MCF 10A (cell line): ENCODE data around the gene PM20D1. TPM values are rescaled to one million over a fixed set of nuclear protein-coding genes. Genes with fewer than 3 reads are reported as not detected.

Experiments used
- BruUV-seq: library from RNA; stranded (reverse); fragments of 400-500 nt; replicated peaks from 2 replicates; lab custom pipeline; 2021; lab: Mats Ljungman, UMichigan
- CTCF ChIA-PET: fragments of 300-600 bp; sonication (Branson Sonifier 250); formaldehyde crosslinking; extraction: SDS; loops from one replicate; lab custom pipeline; 2021; ENCODE audit warnings: antibody characterized with exemption, inconsistent platforms; lab: Yijun Ruan, JAX
- POLR2A ChIA-PET: fragments of 300-600, 350-650 bp; sonication (Branson Sonifier 250); formaldehyde crosslinking; extraction: SDS; loops from one replicate; lab custom pipeline; 2020; ENCODE audit warnings: antibody characterized with exemption, inconsistent platforms; lab: Yijun Ruan, JAX
- DNase-seq: peaks from one replicate; pipeline ENCODE4 v3.0.0-alpha.2; 2018; ENCODE audit not compliant: unreplicated experiment
- H3K27ac Mint-ChIP-seq: one replicate; pipeline ENCODE4 v1.8.0; 2022; ENCODE audit warnings: mild to moderate bottlenecking, low read depth, mixed read lengths; ENCODE audit not compliant: unreplicated experiment
- H3K27me3 Mint-ChIP-seq: one replicate; pipeline ENCODE4 v1.8.0; 2022; ENCODE audit warnings: mixed read lengths; ENCODE audit not compliant: insufficient read depth, unreplicated experiment
- H3K36me3 Mint-ChIP-seq: one replicate; pipeline ENCODE4 v1.8.0; 2022; ENCODE audit warnings: mild to moderate bottlenecking, moderate library complexity, mixed read lengths; ENCODE audit not compliant: insufficient read depth, unreplicated experiment
- H3K4me1 Mint-ChIP-seq: one replicate; pipeline ENCODE4 v1.8.0; 2022; ENCODE audit warnings: mixed read lengths; ENCODE audit not compliant: insufficient read depth, unreplicated experiment
- H3K4me3 Mint-ChIP-seq: one replicate; pipeline ENCODE4 v1.8.0; 2022; ENCODE audit warnings: mild to moderate bottlenecking, moderate library complexity, mixed read lengths; ENCODE audit not compliant: unreplicated experiment
- H3K9me3 Mint-ChIP-seq: one replicate; pipeline ENCODE4 v1.8.0; 2022; ENCODE audit warnings: mixed read lengths; ENCODE audit not compliant: unreplicated experiment
- intact Hi-C: fragments of 100-400 bp; cut with micrococcal nuclease; formaldehyde crosslinking; loops from 2 replicates; pipeline ENCODE4 v1.14.1; 2022
- total RNA-seq: library from RNA; stranded (reverse); gene quantifications from 2 replicates; pipeline ENCODE4 v1.2.3, GENCODE V29; 2022
- TF ChIP-seq, protein P1 (sequence below): fragments of 200-600 bp; IDR thresholded peaks from one replicate; pipeline ENCODE4 v1.8.0; 2022; ENCODE audit warnings: antibody characterized with exemption, mild to moderate bottlenecking; ENCODE audit not compliant: unreplicated experiment

PM20D1 gene
- total RNA-seq, 1 experiment from 2014 or later = not detected

DNA sequence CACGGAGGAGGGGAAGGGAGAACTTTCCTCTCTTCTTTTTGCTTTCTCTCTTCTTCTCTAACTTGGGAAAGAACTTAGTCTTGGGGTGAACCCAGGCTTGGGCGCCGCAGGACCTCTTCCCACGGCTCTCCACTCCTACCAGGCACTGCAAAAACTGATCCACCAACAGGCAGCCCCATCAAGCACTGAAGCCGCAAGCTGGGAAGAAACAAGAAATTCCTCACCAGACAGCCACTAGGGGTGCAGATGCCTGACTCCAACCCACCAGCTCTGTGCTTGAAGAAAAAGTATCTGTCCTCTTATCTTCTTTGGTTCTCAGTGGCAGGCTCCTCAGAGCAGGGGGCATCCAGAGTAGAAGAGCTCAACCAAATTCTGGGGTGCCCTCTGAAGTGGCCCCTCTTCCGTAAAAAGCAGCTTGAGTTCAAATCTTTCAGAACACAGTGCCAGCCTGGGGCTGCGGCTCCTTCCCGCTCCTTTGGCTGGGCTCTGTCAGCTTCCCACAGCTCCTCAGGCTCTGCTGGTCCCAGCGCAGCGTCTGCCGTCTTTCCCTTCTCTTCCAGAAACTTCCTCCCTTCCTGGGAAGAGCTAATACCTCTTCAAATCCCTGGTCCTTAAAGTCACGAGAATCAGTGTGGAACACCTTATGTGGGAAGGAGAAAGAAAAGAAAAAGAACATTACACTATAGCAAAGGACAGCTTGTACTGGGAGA lies 39.3 kb downstream of the PM20D1 start:
- no peaks in the 10 kb centered on the region for H3K9me3 Mint-ChIP-seq
- intact Hi-C loops = loop anchor here (5.0 kb wide), 1 partner anchor 63 kb away; no protein-coding TSS in a partner anchor
- no TSS peak for BruUV-seq
- H3K4me1 Mint-ChIP-seq = peaks cover 50% of the 10 kb centered on the region
- H3K27me3 Mint-ChIP-seq = no peaks in the 10 kb centered on the region
- peaks cover 14% of the 10 kb centered on the region for H3K36me3 Mint-ChIP-seq
- TF ChIP-seq, protein P1, sequence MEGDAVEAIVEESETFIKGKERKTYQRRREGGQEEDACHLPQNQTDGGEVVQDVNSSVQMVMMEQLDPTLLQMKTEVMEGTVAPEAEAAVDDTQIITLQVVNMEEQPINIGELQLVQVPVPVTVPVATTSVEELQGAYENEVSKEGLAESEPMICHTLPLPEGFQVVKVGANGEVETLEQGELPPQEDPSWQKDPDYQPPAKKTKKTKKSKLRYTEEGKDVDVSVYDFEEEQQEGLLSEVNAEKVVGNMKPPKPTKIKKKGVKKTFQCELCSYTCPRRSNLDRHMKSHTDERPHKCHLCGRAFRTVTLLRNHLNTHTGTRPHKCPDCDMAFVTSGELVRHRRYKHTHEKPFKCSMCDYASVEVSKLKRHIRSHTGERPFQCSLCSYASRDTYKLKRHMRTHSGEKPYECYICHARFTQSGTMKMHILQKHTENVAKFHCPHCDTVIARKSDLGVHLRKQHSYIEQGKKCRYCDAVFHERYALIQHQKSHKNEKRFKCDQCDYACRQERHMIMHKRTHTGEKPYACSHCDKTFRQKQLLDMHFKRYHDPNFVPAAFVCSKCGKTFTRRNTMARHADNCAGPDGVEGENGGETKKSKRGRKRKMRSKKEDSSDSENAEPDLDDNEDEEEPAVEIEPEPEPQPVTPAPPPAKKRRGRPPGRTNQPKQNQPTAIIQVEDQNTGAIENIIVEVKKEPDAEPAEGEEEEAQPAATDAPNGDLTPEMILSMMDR = peak; percentile 12
- POLR2A ChIA-PET = interaction anchor here (0.6 to 5.1 kb wide), 9 partner anchors 11 to 103 kb away, joined by 3 to 32 read pairs (median 3); partner anchors contain the start of gene NUCKS1
- H3K27ac Mint-ChIP-seq = no peak overlapping the region
- H3K4me3 Mint-ChIP-seq = no peak overlapping the region
- DNase-seq = no peak
- CTCF ChIA-PET = interaction anchor here (0.6 to 4.8 kb wide), 10 partner anchors 14 to 321 kb away, joined by 3 to 41 read pairs (median 4); partner anchors contain the start of gene RAB29

GRCh38 chr1:205809942-205810345 lies 40.0 kb downstream of the PM20D1 start:
- intact Hi-C loops = loop anchor here (5.0 kb wide), 1 partner anchor 63 kb away; no protein-coding TSS in a partner anchor
- peaks cover 14% of the 10 kb centered on the region for H3K36me3 Mint-ChIP-seq
- BruUV-seq = no TSS peak
- ChIA-PET CTCF (interaction anchor here (0.6 to 6.4 kb wide), 7 partner anchors 14 to 221 kb away, joined by 3 to 54 read pairs (median 4); no protein-coding TSS in a partner anchor), POLR2A (interaction anchor here (0.6 to 5.1 kb wide), 4 partner anchors 10 to 60 kb away, joined by 3 to 32 read pairs (median 4); partner anchors contain the start of gene NUCKS1)
- no peak overlapping the region for H3K4me3 Mint-ChIP-seq
- no peaks in the 10 kb centered on the region for H3K9me3 Mint-ChIP-seq
- H3K27me3 Mint-ChIP-seq = no peaks in the 10 kb centered on the region
- TF ChIP-seq, protein P1 = no peak
- H3K27ac Mint-ChIP-seq = no peak overlapping the region
- DNase-seq = no peak
- peaks cover 56% of the 10 kb centered on the region for H3K4me1 Mint-ChIP-seq

GRCh38 chr1:205809469-205809868 lies 40.5 kb downstream of the PM20D1 start:
- Mint-ChIP-seq H3K4me3 (no peak overlapping the region), H3K27me3 (no peaks in the 10 kb centered on the region), H3K4me1 (peaks cover 57% of the 10 kb centered on the region), H3K36me3 (peaks cover 14% of the 10 kb centered on the region), H3K27ac (no peak overlapping the region), H3K9me3 (no peaks in the 10 kb centered on the region)
- no peak for DNase-seq
- intact Hi-C loops = no loop called here
- ChIA-PET CTCF (interaction anchor here (0.6 to 6.4 kb wide), 3 partner anchors 17 to 49 kb away, joined by 4 to 54 read pairs (median 4); no protein-coding TSS in a partner anchor), POLR2A (interaction anchor here (0.6 to 5.1 kb wide), 3 partner anchors 17 to 60 kb away, joined by 3 to 32 read pairs (median 3); partner anchors contain the start of gene NUCKS1)
- BruUV-seq = no TSS peak
- TF ChIP-seq, protein P1 = no peak
